ENCODE measurements around the gene KRT13.
"Not testable (repeated sequence)": the region's sequence is repeated elsewhere in the genome, so short reads cannot be mapped to it uniquely, and the experiment has no call there.

Gene KRT13

GRCh38 chr17:41544491-41544892 is 39.1 kb upstream of the KRT13 start:
- TF ChIP-seq CTCF (conservative IDR thresholded peaks at IDR 0.05): no peak
- no peak for TF ChIP-seq ZFX (IDR thresholded peaks at IDR 0.05)
- H3K27ac ChIP-seq: no peak overlapping the region

- H3K27ac ChIP-seq: not testable (repeated sequence)
Measured at GRCh38 chr17:41542786-41543185, 37.4 kb upstream of the KRT13 start.

GRCh38 chr17:41542357-41542756 is 36.9 kb upstream of the KRT13 start:
- no peak for TF ChIP-seq ZFX (IDR thresholded peaks at IDR 0.05)
- TF ChIP-seq CTCF (conservative IDR thresholded peaks at IDR 0.05): no peak
- H3K27ac ChIP-seq: no peak overlapping the region

GRCh38 chr17:41540921-41541625 is 35.7 kb upstream of the KRT13 start:
- TF ChIP-seq CTCF (conservative IDR thresholded peaks at IDR 0.05) (no peak), ZFX (IDR thresholded peaks at IDR 0.05) (no peak)
- H3K27ac ChIP-seq: no peak overlapping the region; the same call in 1 of the 2 replicates

GRCh38 chr17:41539979-41540701 is 34.7 kb upstream of the KRT13 start:
- peak overlapping the region; percentile 72 for H3K27ac ChIP-seq
- TF ChIP-seq CTCF (conservative IDR thresholded peaks at IDR 0.05) (no peak), ZFX (IDR thresholded peaks at IDR 0.05) (no peak)

GRCh38 chr17:41539071-41539492 is 33.7 kb upstream of the KRT13 start:
- TF ChIP-seq CTCF (conservative IDR thresholded peaks at IDR 0.05) (no peak), ZFX (IDR thresholded peaks at IDR 0.05) (no peak; the same call in 1 of the 2 replicates)

GRCh38 chr17:41538565-41538991 is 33.2 kb upstream of the KRT13 start:
- H3K27ac ChIP-seq: peak overlapping the region; percentile 72
- TF ChIP-seq ZFX (IDR thresholded peaks at IDR 0.05): no peak
- TF ChIP-seq CTCF (conservative IDR thresholded peaks at IDR 0.05): no peak

More at GRCh38 chr17:41539071-41539492, 33.7 kb upstream of the KRT13 start:
- peak overlapping the region; percentile 72 for H3K27ac ChIP-seq
